PC-9 (cell line): ENCODE measurements around the gene VWA8.

ENCODE experiments used
- EZH2 ChIP-seq: fragments of 200-600 bp; sonication (generic); IDR thresholded peaks from 2 replicates; pipeline ENCODE4 v1.8.0; 2017; ENCODE audit warnings: antibody characterized with exemption, low read depth
- TF ChIP-seq, protein P1 (sequence below): fragments of 200-600 bp; sonication (generic); conservative IDR thresholded peaks from 2 replicates; pipeline ENCODE4 v1.6.1; 2017; ENCODE audit warnings: mixed run types, antibody characterized with exemption, mild to moderate bottlenecking, moderate library complexity

DNA sequence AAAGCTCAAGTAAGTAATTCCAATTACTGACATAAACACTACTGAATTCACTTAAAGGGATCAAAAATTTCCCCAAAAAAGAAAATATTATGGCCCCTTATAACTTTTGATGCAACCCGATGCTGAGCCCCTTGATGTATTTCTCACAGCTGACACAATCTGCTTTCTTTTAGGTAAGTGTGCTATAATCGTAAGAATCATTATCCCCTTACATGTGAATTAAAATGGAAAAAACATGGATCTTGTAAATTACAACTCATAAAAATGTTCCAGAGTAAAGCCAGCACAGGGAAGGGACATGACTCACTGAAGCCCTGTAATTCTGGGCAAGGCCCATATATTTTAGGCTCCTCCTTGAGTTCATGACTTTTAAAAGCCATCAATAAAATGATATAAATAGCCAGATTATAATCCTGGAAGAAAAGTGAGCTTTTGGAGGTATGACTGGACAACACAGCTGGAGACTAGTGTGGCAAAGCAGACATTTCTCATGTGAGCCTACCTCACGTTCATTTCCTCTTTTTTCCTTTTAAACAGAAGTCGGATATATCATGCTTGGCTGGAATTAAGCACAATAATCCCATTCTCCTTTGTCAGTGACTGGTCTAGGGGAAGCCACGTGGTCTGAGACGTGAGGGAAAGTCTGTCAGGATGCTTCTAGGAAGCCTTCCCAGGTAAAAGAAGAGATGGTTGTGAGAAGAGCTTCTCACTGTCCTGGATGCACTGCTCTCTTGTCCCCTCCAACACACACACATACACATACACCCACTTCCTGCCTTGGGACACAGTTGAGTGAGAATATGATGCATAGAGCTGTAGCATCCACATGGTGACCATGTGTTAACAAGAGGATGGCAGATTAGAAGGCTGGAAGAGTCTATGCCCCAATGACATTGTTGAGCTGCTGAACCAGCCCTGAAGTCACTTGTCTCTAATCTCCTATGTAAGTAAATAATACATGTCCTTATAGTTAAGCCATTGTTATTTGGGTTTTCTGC is 338.2 kb downstream of the VWA8 start:
- TF ChIP-seq, protein P1, sequence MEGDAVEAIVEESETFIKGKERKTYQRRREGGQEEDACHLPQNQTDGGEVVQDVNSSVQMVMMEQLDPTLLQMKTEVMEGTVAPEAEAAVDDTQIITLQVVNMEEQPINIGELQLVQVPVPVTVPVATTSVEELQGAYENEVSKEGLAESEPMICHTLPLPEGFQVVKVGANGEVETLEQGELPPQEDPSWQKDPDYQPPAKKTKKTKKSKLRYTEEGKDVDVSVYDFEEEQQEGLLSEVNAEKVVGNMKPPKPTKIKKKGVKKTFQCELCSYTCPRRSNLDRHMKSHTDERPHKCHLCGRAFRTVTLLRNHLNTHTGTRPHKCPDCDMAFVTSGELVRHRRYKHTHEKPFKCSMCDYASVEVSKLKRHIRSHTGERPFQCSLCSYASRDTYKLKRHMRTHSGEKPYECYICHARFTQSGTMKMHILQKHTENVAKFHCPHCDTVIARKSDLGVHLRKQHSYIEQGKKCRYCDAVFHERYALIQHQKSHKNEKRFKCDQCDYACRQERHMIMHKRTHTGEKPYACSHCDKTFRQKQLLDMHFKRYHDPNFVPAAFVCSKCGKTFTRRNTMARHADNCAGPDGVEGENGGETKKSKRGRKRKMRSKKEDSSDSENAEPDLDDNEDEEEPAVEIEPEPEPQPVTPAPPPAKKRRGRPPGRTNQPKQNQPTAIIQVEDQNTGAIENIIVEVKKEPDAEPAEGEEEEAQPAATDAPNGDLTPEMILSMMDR, result no peak
- TF ChIP-seq EZH2, result no peak
